ENCODE data around the gene WARS2.

WARS2 gene

GRCh38 chr1:119115736-119116135 is 24.7 kb downstream of the WARS2 start:
- Histone ChIP-seq H3K27ac (ENCODE audit: poor library complexity, severe bottlenecking) (no peak overlapping the region), H3K9me3 (ENCODE audit: severe bottlenecking) (no peaks in the 10 kb centered on the region), H3K4me3 (ENCODE audit: severe bottlenecking) (no peak overlapping the region), H3K4me1 (ENCODE audit: insufficient read depth, poor library complexity, severe bottlenecking) (no peaks in the 10 kb centered on the region), H3K36me3 (ENCODE audit: low read depth) (no peaks in the 10 kb centered on the region), H3K27me3 (ENCODE audit: insufficient read depth, poor library complexity, severe bottlenecking) (no peaks in the 10 kb centered on the region)
- no peak for DNase-seq (ENCODE audit: low spot score)
- no peak for ATAC-seq (ENCODE audit: low read depth)
- TF ChIP-seq, protein P1, sequence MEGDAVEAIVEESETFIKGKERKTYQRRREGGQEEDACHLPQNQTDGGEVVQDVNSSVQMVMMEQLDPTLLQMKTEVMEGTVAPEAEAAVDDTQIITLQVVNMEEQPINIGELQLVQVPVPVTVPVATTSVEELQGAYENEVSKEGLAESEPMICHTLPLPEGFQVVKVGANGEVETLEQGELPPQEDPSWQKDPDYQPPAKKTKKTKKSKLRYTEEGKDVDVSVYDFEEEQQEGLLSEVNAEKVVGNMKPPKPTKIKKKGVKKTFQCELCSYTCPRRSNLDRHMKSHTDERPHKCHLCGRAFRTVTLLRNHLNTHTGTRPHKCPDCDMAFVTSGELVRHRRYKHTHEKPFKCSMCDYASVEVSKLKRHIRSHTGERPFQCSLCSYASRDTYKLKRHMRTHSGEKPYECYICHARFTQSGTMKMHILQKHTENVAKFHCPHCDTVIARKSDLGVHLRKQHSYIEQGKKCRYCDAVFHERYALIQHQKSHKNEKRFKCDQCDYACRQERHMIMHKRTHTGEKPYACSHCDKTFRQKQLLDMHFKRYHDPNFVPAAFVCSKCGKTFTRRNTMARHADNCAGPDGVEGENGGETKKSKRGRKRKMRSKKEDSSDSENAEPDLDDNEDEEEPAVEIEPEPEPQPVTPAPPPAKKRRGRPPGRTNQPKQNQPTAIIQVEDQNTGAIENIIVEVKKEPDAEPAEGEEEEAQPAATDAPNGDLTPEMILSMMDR (IDR thresholded peaks at IDR 0.05; ENCODE audit: poor library complexity, severe bottlenecking), result no peak

DNA sequence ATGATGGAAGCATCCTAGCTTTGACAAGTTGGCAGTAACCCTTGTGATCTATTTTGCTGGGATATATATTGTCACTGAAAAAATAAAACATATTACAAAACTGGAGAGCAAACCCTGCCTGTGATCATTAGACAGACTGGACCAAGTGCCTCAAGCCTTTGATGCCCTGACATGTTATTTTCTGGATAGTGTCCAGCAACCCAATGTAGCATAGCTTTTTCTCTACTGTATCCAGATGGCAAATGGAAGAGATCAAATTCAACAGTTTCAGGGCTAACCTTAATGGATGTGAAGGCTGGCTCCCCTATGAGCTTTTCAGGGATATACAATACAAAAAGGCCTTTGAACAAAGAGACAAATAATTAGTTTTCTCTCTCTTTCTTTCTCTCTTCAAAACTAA is 25.1 kb downstream of the WARS2 start:
- Histone ChIP-seq H3K36me3 (ENCODE audit: low read depth) (no peaks in the 10 kb centered on the region), H3K4me3 (ENCODE audit: severe bottlenecking) (no peak overlapping the region), H3K27ac (ENCODE audit: poor library complexity, severe bottlenecking) (no peak overlapping the region), H3K4me1 (ENCODE audit: insufficient read depth, poor library complexity, severe bottlenecking) (no peaks in the 10 kb centered on the region), H3K27me3 (ENCODE audit: insufficient read depth, poor library complexity, severe bottlenecking) (no peaks in the 10 kb centered on the region), H3K9me3 (ENCODE audit: severe bottlenecking) (no peaks in the 10 kb centered on the region)
- ATAC-seq (ENCODE audit: low read depth) (no peak), DNase-seq (ENCODE audit: low spot score) (no peak)
- TF ChIP-seq, protein P1 (IDR thresholded peaks at IDR 0.05; ENCODE audit: poor library complexity, severe bottlenecking), result no peak

DNA sequence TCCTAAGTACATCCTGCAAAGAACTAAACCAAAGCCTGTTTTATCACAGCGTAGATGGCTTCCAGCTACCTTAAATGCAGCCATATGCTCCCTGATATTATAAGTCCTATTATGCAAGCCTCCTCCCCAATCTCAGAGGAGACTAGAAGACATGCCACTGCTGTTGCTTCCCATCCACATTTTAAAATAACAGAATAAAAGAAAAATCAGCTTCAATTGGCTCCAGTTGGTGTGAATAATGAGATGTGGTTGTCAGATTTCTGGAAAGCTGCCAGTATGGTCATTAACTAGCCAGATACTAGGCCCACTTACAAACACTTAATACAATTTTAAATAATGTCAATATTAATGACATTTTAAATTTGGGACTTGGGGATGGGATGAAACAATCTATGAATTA is 25.7 kb downstream of the WARS2 start:
- no peak overlapping the region for H3K27ac ChIP-seq (ENCODE audit: poor library complexity, severe bottlenecking)
- no peaks in the 10 kb centered on the region for H3K27me3 ChIP-seq (ENCODE audit: insufficient read depth, poor library complexity, severe bottlenecking)
- no peaks in the 10 kb centered on the region for H3K9me3 ChIP-seq (ENCODE audit: severe bottlenecking)
- H3K4me3 ChIP-seq (ENCODE audit: severe bottlenecking), result no peak overlapping the region
- no peak for DNase-seq (ENCODE audit: low spot score)
- TF ChIP-seq, protein P1 (IDR thresholded peaks at IDR 0.05; ENCODE audit: poor library complexity, severe bottlenecking), result no peak
- no peaks in the 10 kb centered on the region for H3K4me1 ChIP-seq (ENCODE audit: insufficient read depth, poor library complexity, severe bottlenecking)
- no peaks in the 10 kb centered on the region for H3K36me3 ChIP-seq (ENCODE audit: low read depth)
- ATAC-seq (ENCODE audit: low read depth), result no peak

- ATAC-seq (ENCODE audit: low read depth) (no peak), DNase-seq (ENCODE audit: low spot score) (no peak)
- Histone ChIP-seq H3K36me3 (ENCODE audit: low read depth) (no peaks in the 10 kb centered on the region), H3K27me3 (ENCODE audit: insufficient read depth, poor library complexity, severe bottlenecking) (no peaks in the 10 kb centered on the region), H3K4me3 (ENCODE audit: severe bottlenecking) (no peak overlapping the region), H3K27ac (ENCODE audit: poor library complexity, severe bottlenecking) (no peak overlapping the region), H3K4me1 (ENCODE audit: insufficient read depth, poor library complexity, severe bottlenecking) (no peaks in the 10 kb centered on the region), H3K9me3 (ENCODE audit: severe bottlenecking) (no peaks in the 10 kb centered on the region)
- TF ChIP-seq, protein P1 (IDR thresholded peaks at IDR 0.05; ENCODE audit: poor library complexity, severe bottlenecking), result no peak
Measured at GRCh38 chr1:119112791-119113190, 27.7 kb downstream of the WARS2 start.

GRCh38 chr1:119112244-119112643 is 28.2 kb downstream of the WARS2 start:
- Histone ChIP-seq H3K27me3 (ENCODE audit: insufficient read depth, poor library complexity, severe bottlenecking) (no peaks in the 10 kb centered on the region), H3K9me3 (ENCODE audit: severe bottlenecking) (no peaks in the 10 kb centered on the region), H3K27ac (ENCODE audit: poor library complexity, severe bottlenecking) (no peak overlapping the region), H3K4me3 (ENCODE audit: severe bottlenecking) (no peak overlapping the region), H3K4me1 (ENCODE audit: insufficient read depth, poor library complexity, severe bottlenecking) (no peaks in the 10 kb centered on the region), H3K36me3 (ENCODE audit: low read depth) (no peaks in the 10 kb centered on the region)
- ATAC-seq (ENCODE audit: low read depth) (no peak), DNase-seq (ENCODE audit: low spot score) (no peak)
- TF ChIP-seq, protein P1 (IDR thresholded peaks at IDR 0.05; ENCODE audit: poor library complexity, severe bottlenecking), result no peak

All from RWPE2 (cell line).